HEK293 (cell line): ENCODE results near the gene ZBED5.

Experiments
- BCL11A ChIP-seq: fragments of 450-650 bp; formaldehyde crosslinking; IDR thresholded peaks from 2 replicates; pipeline ENCODE4 v1.5.1; 2016; ENCODE audit warnings: low read depth, missing biosample characterization, missing genetic modification characterization
- ZNF148 ChIP-seq: fragments of 450-650 bp; formaldehyde crosslinking; IDR thresholded peaks from 2 replicates; pipeline ENCODE4 v1.5.0; 2017; ENCODE audit warnings: missing biosample characterization, missing genetic modification characterization, borderline replicate concordance
- TF ChIP-seq, protein P1 (sequence below): fragments of 450-650 bp; formaldehyde crosslinking; IDR thresholded peaks from 2 replicates; pipeline ENCODE4 v1.5.1; 2016; ENCODE audit warnings: missing biosample characterization, missing genetic modification characterization

GRCh38 chr11:10866893-10867331 lies 9.1 kb upstream of the ZBED5 start:
- TF ChIP-seq ZNF148 (no peak), BCL11A (tag by site-specific recombination) (no peak)
- TF ChIP-seq, protein P1, sequence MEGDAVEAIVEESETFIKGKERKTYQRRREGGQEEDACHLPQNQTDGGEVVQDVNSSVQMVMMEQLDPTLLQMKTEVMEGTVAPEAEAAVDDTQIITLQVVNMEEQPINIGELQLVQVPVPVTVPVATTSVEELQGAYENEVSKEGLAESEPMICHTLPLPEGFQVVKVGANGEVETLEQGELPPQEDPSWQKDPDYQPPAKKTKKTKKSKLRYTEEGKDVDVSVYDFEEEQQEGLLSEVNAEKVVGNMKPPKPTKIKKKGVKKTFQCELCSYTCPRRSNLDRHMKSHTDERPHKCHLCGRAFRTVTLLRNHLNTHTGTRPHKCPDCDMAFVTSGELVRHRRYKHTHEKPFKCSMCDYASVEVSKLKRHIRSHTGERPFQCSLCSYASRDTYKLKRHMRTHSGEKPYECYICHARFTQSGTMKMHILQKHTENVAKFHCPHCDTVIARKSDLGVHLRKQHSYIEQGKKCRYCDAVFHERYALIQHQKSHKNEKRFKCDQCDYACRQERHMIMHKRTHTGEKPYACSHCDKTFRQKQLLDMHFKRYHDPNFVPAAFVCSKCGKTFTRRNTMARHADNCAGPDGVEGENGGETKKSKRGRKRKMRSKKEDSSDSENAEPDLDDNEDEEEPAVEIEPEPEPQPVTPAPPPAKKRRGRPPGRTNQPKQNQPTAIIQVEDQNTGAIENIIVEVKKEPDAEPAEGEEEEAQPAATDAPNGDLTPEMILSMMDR (tag by site-specific recombination), result no peak
